Breast epithelium (tissue), 4 donors: Measurements from ENCODE around the gene EPB41L1. TPM values are rescaled to one million over a fixed set of nuclear protein-coding genes. Genes with fewer than 3 reads are reported as not detected.
A peak's percentile ranks its signal among the peaks of the same experiment; 100 is the strongest.

Source experiments
- DNase-seq, 2 donors: peaks; one replicate each; pipeline ENCODE4 v3.0.0-alpha.2; 2019; ENCODE audit warnings: low spot score in 2 of 2
- H3K27ac ChIP-seq, 2 donors: fragments of 200-600 bp; sonication (generic) in 1 of 2; one replicate each; pipeline ENCODE4 v1.5.1; 2016 to 2019; ENCODE audit warnings: mild to moderate bottlenecking in 1 of 2
- H3K27me3 ChIP-seq, 2 donors: fragments of 200-600 bp; sonication (generic) in 1 of 2; one replicate each; pipeline versions ENCODE4 v1.5.1 to v1.6.0; 2017 to 2019; ENCODE audit warnings: control low read depth in 1 of 2, mild to moderate bottlenecking in 1 of 2
- H3K36me3 ChIP-seq: fragments of 200-600 bp; one replicate; pipeline ENCODE4 v1.5.1; 2019
- H3K4me1 ChIP-seq, 2 donors: fragments of 200-600 bp; sonication (generic); one replicate each; pipeline ENCODE4 v1.5.1; 2016 to 2019; ENCODE audit warnings: control low read depth in 1 of 2
- H3K4me3 ChIP-seq, 3 donors: fragments of 200-600 bp; sonication (generic); 1 replicate in 2 of 3; 2 replicates in 1 of 3; pipeline ENCODE4 v1.5.1; 2016 to 2019; ENCODE audit warnings: mild to moderate bottlenecking in 3 of 3, moderate library complexity in 2 of 3
- H3K9me3 ChIP-seq, 2 donors: fragments of 200-600 bp; sonication (generic) in 1 of 2; one replicate each; pipeline ENCODE4 v1.5.1; 2016 to 2019; ENCODE audit warnings: control low read depth in 1 of 2
- CTCF ChIP-seq, 3 donors: fragments of 450-650 bp; IDR thresholded peaks; one replicate each; pipeline ENCODE4 v1.5.1; 2016 to 2017; ENCODE audit warnings: antibody characterized with exemption in 3 of 3, mild to moderate bottlenecking in 3 of 3, moderate library complexity in 3 of 3
- POLR2A ChIP-seq: fragments of 450-650 bp; IDR thresholded peaks from one replicate; pipeline ENCODE4 v1.6.1; 2016; ENCODE audit warnings: antibody characterized with exemption, mild to moderate bottlenecking, moderate library complexity
- POLR2AphosphoS5 ChIP-seq, 3 donors: sonication (generic); formaldehyde crosslinking; IDR thresholded peaks; one replicate each; pipeline ENCODE4 v1.6.1; 2017; ENCODE audit warnings: antibody characterized with exemption in 3 of 3
- intact Hi-C: fragments of 100-400 bp; cut with DNase I; formaldehyde crosslinking; loops from one replicate; pipeline ENCODE4 v1.15.1; 2023; ENCODE audit warnings: low total_unique reads
- total RNA-seq, 3 donors: library from RNA; depleted of rRNA; stranded (reverse); fragments of >200 nt; gene quantifications; one replicate each; pipeline ENCODE4 v1.1.0, GENCODE V29; 2016

Gene EPB41L1
- total RNA-seq, 3 donors from 2014 or later, result 37.0 to 66.4 (median 43.7) TPM

- TF ChIP-seq POLR2A (no peak), POLR2AphosphoS5 (IDR thresholded peaks at IDR 0.05) (peak; percentile 59 to 75 (median 65))
- H3K9me3 ChIP-seq, result no peaks in the 10 kb centered on the region
- H3K4me1 ChIP-seq, result peaks cover 0 to 2% of the 10 kb centered on the region in 2 donors
- intact Hi-C loops, result no loop called here
- peak; percentile 45 to 79 for DNase-seq
- H3K27me3 ChIP-seq, result no peaks in the 10 kb centered on the region
- peaks cover 5% of the 10 kb centered on the region for H3K36me3 ChIP-seq
- H3K4me3 ChIP-seq, result peak within 1 kb of the TSS; percentile 68 to 91 (median 69)
- peak within 1 kb of the TSS; percentile 61 to 89 for H3K27ac ChIP-seq
Observed at GRCh38 chr20:36235892-36236785, 81.6 kb downstream of the EPB41L1 start, which contains the start of gene AAR2. Gene AAR2, plus strand, starts transcription at chr20:36236478. Its CDS starts 3,391 bp downstream, at chr20:36239869.

- peaks cover 5% of the 10 kb centered on the region for H3K36me3 ChIP-seq
- peak overlapping the region; percentile 61 to 89 for H3K27ac ChIP-seq
- H3K4me3 ChIP-seq, result peak overlapping the region; percentile 68 to 91 (median 69)
- DNase-seq, result no peak
- intact Hi-C loops, result no loop called here
- TF ChIP-seq POLR2A (no peak), CTCF (IDR thresholded peaks at IDR 0.05) (no peak), POLR2AphosphoS5 (IDR thresholded peaks at IDR 0.05) (no peak)
- peaks cover 0 to 2% of the 10 kb centered on the region in 2 donors for H3K4me1 ChIP-seq
- H3K27me3 ChIP-seq, result no peaks in the 10 kb centered on the region
- no peaks in the 10 kb centered on the region for H3K9me3 ChIP-seq
Observed at GRCh38 chr20:36236786-36237121, 82.2 kb downstream of the EPB41L1 start.

GRCh38 chr20:36237477-36237876 is 82.9 kb downstream of the EPB41L1 start:
- no peak for DNase-seq
- peaks cover 0 to 2% of the 10 kb centered on the region in 2 donors for H3K4me1 ChIP-seq
- TF ChIP-seq POLR2A, result no peak
- no peak for TF ChIP-seq CTCF (IDR thresholded peaks at IDR 0.05)
- TF ChIP-seq POLR2AphosphoS5 (IDR thresholded peaks at IDR 0.05), result no peak
- H3K9me3 ChIP-seq, result no peaks in the 10 kb centered on the region
- H3K27me3 ChIP-seq, result no peaks in the 10 kb centered on the region
- H3K27ac ChIP-seq, result no peak overlapping the region
- peak overlapping the region; percentile 68 to 91 (median 69) for H3K4me3 ChIP-seq
- peaks cover 5% of the 10 kb centered on the region for H3K36me3 ChIP-seq
- intact Hi-C loops, result no loop called here

DNA sequence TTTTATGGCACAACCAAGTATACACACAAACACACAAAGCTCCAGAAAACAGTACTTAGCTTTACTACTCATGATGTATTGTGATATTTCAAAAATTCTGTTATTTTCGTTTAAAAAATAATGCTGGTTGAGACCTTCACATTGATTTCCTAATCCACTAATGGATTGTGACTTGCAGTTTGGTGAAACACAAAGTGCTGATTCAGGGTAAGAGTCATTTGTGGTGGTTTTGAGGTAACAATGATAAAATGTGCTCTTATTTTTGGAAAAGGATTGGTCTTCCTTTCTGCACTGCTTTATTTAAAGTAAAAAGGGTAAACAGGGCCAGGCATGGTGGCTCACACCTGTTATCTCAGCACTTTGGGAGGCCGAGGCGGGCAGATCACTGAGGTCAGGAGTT is 83.6 kb downstream of the EPB41L1 start:
- DNase-seq, result no peak
- no peak overlapping the region for H3K4me3 ChIP-seq
- no peak for TF ChIP-seq POLR2AphosphoS5 (IDR thresholded peaks at IDR 0.05)
- no peak for TF ChIP-seq CTCF (IDR thresholded peaks at IDR 0.05)
- TF ChIP-seq POLR2A, result no peak
- no peak overlapping the region for H3K27ac ChIP-seq
- H3K36me3 ChIP-seq, result peaks cover 5% of the 10 kb centered on the region
- no peaks in the 10 kb centered on the region for H3K9me3 ChIP-seq
- H3K27me3 ChIP-seq, result no peaks in the 10 kb centered on the region
- peaks cover 0 to 2% of the 10 kb centered on the region in 2 donors for H3K4me1 ChIP-seq
- intact Hi-C loops, result no loop called here

GRCh38 chr20:36238760-36239159 is 84.2 kb downstream of the EPB41L1 start:
- H3K27me3 ChIP-seq, result no peaks in the 10 kb centered on the region
- no peak overlapping the region for H3K4me3 ChIP-seq
- no peak overlapping the region for H3K27ac ChIP-seq
- peaks cover 5% of the 10 kb centered on the region for H3K36me3 ChIP-seq
- TF ChIP-seq CTCF (IDR thresholded peaks at IDR 0.05) (no peak), POLR2AphosphoS5 (IDR thresholded peaks at IDR 0.05) (no peak), POLR2A (no peak)
- no peaks in the 10 kb centered on the region for H3K9me3 ChIP-seq
- intact Hi-C loops, result no loop called here
- H3K4me1 ChIP-seq, result peaks cover 0 to 2% of the 10 kb centered on the region in 2 donors
- DNase-seq, result no peak
